ENCODE data around the gene MINDY4. TPM values are rescaled to one million over a fixed set of nuclear protein-coding genes. Genes with fewer than 3 reads are reported as not detected.

The MINDY4 gene
- total RNA-seq, 3 donors from 2014 or later (not counting 1 experiment from before 2014, with no cell fraction given): 1.1 to 1.7 (median 1.1) TPM

DNA sequence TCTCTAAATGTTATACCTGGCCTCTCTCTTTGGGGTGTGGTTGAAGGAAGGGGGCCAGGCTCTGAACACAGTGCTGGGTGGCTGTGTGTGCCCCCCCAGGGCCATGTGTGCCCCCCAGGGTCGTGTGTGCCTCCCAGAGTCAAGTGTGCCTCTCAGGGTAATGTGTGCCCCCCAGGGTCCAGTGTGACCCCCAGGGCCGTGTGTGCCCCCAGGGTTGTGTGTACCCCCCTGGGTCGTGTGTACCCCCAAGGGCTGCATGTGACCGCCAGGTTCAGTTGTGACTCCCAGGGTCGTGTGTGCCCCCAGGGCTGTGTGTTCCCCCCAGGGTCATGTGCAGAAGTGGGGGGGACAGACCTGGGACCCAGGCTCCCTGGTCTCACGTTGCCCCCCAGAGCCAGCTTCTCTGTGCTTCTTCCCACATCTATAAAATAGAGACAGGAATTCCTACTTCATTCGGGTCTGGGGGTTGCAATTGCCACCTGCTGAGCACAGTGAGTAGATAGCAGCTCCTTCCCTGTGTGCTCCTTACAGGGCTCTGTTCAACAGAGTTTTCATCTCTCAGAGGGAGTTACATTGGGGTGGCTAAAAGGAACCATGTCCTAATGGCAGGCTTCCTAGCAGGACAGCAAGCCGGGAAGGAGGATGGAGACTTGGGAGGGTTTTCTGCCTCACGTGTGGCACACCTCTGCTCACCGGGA is 99.8 kb downstream of the MINDY4 start:
- TF ChIP-seq, protein P1, sequence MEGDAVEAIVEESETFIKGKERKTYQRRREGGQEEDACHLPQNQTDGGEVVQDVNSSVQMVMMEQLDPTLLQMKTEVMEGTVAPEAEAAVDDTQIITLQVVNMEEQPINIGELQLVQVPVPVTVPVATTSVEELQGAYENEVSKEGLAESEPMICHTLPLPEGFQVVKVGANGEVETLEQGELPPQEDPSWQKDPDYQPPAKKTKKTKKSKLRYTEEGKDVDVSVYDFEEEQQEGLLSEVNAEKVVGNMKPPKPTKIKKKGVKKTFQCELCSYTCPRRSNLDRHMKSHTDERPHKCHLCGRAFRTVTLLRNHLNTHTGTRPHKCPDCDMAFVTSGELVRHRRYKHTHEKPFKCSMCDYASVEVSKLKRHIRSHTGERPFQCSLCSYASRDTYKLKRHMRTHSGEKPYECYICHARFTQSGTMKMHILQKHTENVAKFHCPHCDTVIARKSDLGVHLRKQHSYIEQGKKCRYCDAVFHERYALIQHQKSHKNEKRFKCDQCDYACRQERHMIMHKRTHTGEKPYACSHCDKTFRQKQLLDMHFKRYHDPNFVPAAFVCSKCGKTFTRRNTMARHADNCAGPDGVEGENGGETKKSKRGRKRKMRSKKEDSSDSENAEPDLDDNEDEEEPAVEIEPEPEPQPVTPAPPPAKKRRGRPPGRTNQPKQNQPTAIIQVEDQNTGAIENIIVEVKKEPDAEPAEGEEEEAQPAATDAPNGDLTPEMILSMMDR (IDR thresholded peaks at IDR 0.05): no peak
- H3K36me3 Mint-ChIP-seq: no peaks in the 10 kb centered on the region
- 75% methylated on average over 10 of the region's 10 CpGs for WGBS (ENCODE audit: insufficient coverage)

DNA sequence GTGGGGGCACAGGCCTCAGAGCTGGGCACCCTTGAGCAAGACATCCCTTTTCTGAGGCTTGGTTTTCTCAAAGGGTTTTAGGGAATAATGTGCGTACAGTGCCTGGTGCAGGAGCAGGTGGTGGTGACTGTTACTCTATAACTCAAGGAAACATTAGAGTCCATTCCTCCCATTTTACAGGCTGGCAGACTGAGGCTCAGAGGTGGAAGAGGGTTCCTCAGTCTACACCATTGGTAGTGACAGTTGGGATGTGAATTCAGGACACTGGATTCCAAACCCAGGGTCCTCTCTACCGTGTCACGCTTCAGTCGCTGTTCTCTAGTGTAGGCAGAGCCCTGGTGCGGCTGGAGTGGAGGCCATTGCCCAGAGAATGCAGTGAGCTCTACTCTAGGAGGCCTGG is 100.4 kb downstream of the MINDY4 start:
- no peaks in the 10 kb centered on the region for H3K9me3 ChIP-seq (ENCODE audit: control insufficient read depth, insufficient read depth, low read length)
- TF ChIP-seq, protein P1 (IDR thresholded peaks at IDR 0.05): no peak
- Mint-ChIP-seq H3K27me3 (ENCODE audit: low read depth in 2 of 2) (no peaks in the 10 kb centered on the region), H3K4me3 (no peak overlapping the region), H3K9me3 (no peaks in the 10 kb centered on the region), H3K4me1 (no peaks in the 10 kb centered on the region), H3K36me3 (no peaks in the 10 kb centered on the region), H3K27ac (no peak overlapping the region)
- WGBS (ENCODE audit: insufficient coverage): 96% methylated on average over 5 of the region's 5 CpGs
- ATAC-seq: no peak
- no peak overlapping the region for H3K27ac ChIP-seq (ENCODE audit: low read length)
- no peak for DNase-seq
- H3K4me3 ChIP-seq (ENCODE audit: low read length): no peak overlapping the region
- no peaks in the 10 kb centered on the region for H3K27me3 ChIP-seq (ENCODE audit: control insufficient read depth, insufficient read depth, low read length)
- no peaks in the 10 kb centered on the region for H3K36me3 ChIP-seq (ENCODE audit: control insufficient read depth, insufficient read depth, low read length)
- H3K4me1 ChIP-seq (ENCODE audit: control insufficient read depth, insufficient read depth, low read length): no peaks in the 10 kb centered on the region
- intact Hi-C loops (cut with micrococcal nuclease): no loop called here

More for the DNA sequence above, 99.8 kb downstream of the MINDY4 start:
- no peak overlapping the region for H3K4me3 ChIP-seq (ENCODE audit: low read length)
- no peaks in the 10 kb centered on the region for H3K36me3 ChIP-seq (ENCODE audit: control insufficient read depth, insufficient read depth, low read length)
- H3K4me1 ChIP-seq (ENCODE audit: control insufficient read depth, insufficient read depth, low read length): no peaks in the 10 kb centered on the region
- DNase-seq: no peak
- intact Hi-C loops (cut with micrococcal nuclease): no loop called here
- H3K27ac Mint-ChIP-seq: no peak overlapping the region
- no peaks in the 10 kb centered on the region for H3K9me3 Mint-ChIP-seq
- no peaks in the 10 kb centered on the region for H3K27me3 ChIP-seq (ENCODE audit: control insufficient read depth, insufficient read depth, low read length)
- H3K9me3 ChIP-seq (ENCODE audit: control insufficient read depth, insufficient read depth, low read length): no peaks in the 10 kb centered on the region
- no peak overlapping the region for H3K4me3 Mint-ChIP-seq
- no peaks in the 10 kb centered on the region for H3K27me3 Mint-ChIP-seq (ENCODE audit: low read depth in 2 of 2)
- no peak for ATAC-seq
- no peak overlapping the region for H3K27ac ChIP-seq (ENCODE audit: low read length)
- H3K4me1 Mint-ChIP-seq: no peaks in the 10 kb centered on the region

DNA sequence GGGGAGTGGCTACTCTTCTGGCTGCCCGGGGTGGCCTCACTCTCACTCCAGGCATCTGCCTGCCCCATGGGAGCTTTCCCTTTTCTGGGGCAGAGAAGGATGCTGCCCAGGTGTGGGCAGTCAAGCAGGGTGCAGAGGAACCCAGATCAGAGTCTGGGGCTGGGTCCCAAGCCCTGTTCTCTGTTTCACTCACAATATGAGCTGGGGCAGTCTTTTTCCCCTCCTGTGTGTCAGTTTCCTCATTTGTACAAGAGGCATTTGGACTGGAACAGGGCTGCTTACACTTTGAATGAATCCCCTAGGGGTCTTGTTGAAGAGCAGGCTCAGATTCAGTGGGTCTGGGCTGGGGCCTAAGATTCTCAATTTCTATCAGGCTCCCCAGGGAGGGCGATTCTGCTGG is 102.0 kb downstream of the MINDY4 start:
- H3K27me3 ChIP-seq (ENCODE audit: control insufficient read depth, insufficient read depth, low read length): no peaks in the 10 kb centered on the region
- H3K9me3 Mint-ChIP-seq: no peaks in the 10 kb centered on the region
- H3K27ac ChIP-seq (ENCODE audit: low read length): no peak overlapping the region
- DNase-seq: no peak
- TF ChIP-seq, protein P1 (IDR thresholded peaks at IDR 0.05): no peak
- H3K27ac Mint-ChIP-seq: no peak overlapping the region
- H3K27me3 Mint-ChIP-seq (ENCODE audit: low read depth in 2 of 2): no peaks in the 10 kb centered on the region
- H3K9me3 ChIP-seq (ENCODE audit: control insufficient read depth, insufficient read depth, low read length): no peaks in the 10 kb centered on the region
- no peak overlapping the region for H3K4me3 Mint-ChIP-seq
- no peak overlapping the region for H3K4me3 ChIP-seq (ENCODE audit: low read length)
- 73% methylated on average over 2 of the region's 2 CpGs for WGBS (ENCODE audit: insufficient coverage)
- H3K4me1 ChIP-seq (ENCODE audit: control insufficient read depth, insufficient read depth, low read length): no peaks in the 10 kb centered on the region
- intact Hi-C loops (cut with micrococcal nuclease): no loop called here
- no peaks in the 10 kb centered on the region for H3K36me3 ChIP-seq (ENCODE audit: control insufficient read depth, insufficient read depth, low read length)
- no peak for ATAC-seq
- no peaks in the 10 kb centered on the region for H3K4me1 Mint-ChIP-seq
- H3K36me3 Mint-ChIP-seq: no peaks in the 10 kb centered on the region

DNA sequence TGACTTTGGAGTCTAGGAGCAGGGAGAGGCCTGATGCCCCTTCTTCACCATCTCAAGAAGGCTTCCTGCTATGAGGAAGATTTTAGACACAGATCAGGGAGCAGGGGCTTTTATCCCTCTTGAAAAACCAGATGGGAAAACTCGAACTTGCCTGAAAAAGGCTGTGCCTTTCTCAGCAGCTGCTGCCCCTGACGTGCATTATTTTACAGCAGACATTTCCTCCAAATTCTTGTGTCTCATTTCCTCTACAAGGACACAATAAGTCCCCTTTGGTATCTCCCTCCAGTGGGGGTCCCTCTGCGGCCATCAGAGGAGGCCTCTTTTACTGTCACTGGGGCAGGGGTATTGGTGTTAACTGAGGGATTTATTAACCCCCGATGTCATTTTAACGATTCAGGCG is 102.4 kb downstream of the MINDY4 start:
- ATAC-seq: no peak
- H3K9me3 Mint-ChIP-seq: no peaks in the 10 kb centered on the region
- no peak for DNase-seq
- Histone ChIP-seq H3K9me3 (ENCODE audit: control insufficient read depth, insufficient read depth, low read length) (no peaks in the 10 kb centered on the region), H3K27me3 (ENCODE audit: control insufficient read depth, insufficient read depth, low read length) (no peaks in the 10 kb centered on the region), H3K36me3 (ENCODE audit: control insufficient read depth, insufficient read depth, low read length) (no peaks in the 10 kb centered on the region), H3K4me1 (ENCODE audit: control insufficient read depth, insufficient read depth, low read length) (no peaks in the 10 kb centered on the region), H3K27ac (ENCODE audit: low read length) (no peak overlapping the region), H3K4me3 (ENCODE audit: low read length) (no peak overlapping the region)
- TF ChIP-seq, protein P1 (IDR thresholded peaks at IDR 0.05): no peak
- no peaks in the 10 kb centered on the region for H3K4me1 Mint-ChIP-seq
- no peaks in the 10 kb centered on the region for H3K27me3 Mint-ChIP-seq (ENCODE audit: low read depth in 2 of 2)
- H3K36me3 Mint-ChIP-seq: no peaks in the 10 kb centered on the region
- 76% methylated on average over 5 of the region's 6 CpGs for WGBS (ENCODE audit: insufficient coverage)
- no peak overlapping the region for H3K27ac Mint-ChIP-seq
- H3K4me3 Mint-ChIP-seq: no peak overlapping the region
- intact Hi-C loops (cut with micrococcal nuclease): no loop called here
